GM19025 (cell line): Measurements from ENCODE around the gene NBL1.

Experiments
- ATAC-seq: cut with Tn5 transposase; IDR thresholded peaks from one replicate; pipeline ENCODE4 v1.9.1; 2021; ENCODE audit warnings: mild to moderate bottlenecking, low read depth, moderate library complexity; ENCODE audit not compliant: unreplicated experiment

The NBL1 gene

DNA sequence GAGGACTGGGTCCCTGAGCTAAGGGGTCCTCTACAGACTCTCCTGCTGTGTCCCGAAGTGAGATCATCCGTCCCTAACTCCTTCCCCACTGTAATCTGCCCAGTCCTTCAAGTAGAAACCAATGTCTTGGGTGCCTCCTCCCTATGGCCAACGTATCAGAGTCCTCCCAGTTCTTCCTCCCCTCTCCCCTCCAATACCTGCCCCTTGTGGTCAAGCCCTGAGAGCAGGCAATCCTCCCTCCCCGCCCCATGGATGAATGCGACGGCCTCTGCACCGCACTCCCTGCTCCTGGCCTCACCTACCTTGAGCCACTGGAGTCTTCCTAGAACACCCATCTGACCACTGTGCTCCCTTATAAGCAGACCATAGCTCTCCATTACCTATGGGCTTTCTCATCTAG lies 51.7 kb downstream of the NBL1 start:
- no peak for ATAC-seq

DNA sequence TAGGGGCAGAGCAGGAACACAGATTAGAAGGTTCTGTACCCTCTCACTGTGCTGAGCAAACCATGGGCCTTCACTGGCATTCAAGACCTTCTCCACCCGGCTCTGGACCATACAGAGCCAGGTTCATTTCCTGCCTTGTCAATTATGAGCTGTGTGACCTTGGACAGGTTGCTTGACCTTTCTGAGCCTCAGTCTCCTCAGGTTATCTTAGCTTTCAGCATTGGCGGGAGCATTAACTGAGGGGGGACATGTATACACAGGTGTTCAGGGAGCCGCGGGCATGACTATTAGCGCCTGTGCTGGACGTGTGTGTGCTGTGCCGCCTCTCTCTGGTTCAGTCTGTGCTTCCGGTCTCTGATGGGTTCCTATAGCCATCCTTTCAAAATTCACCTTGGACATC lies 52.7 kb downstream of the NBL1 start:
- no peak for ATAC-seq

DNA sequence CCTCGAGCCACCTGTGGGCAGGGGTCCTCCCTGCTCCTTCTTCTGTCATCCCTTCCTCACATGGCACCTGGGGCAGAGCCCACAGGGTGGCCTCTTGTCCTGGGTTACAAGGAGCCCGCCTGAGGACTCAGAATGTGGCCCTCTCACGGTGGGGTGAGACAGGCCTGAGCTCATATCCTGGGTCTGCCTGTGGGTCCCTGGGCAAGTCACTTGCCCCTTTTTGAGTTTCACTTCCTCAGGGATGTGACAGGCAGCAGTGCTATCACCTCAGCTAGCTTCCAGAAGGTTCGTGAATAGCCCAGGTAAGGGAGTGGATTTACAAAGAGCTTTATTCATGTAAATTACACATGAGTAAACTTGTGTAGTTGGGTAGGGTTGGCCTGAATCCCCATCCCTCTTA lies 54.1 kb downstream of the NBL1 start:
- no peak for ATAC-seq

DNA sequence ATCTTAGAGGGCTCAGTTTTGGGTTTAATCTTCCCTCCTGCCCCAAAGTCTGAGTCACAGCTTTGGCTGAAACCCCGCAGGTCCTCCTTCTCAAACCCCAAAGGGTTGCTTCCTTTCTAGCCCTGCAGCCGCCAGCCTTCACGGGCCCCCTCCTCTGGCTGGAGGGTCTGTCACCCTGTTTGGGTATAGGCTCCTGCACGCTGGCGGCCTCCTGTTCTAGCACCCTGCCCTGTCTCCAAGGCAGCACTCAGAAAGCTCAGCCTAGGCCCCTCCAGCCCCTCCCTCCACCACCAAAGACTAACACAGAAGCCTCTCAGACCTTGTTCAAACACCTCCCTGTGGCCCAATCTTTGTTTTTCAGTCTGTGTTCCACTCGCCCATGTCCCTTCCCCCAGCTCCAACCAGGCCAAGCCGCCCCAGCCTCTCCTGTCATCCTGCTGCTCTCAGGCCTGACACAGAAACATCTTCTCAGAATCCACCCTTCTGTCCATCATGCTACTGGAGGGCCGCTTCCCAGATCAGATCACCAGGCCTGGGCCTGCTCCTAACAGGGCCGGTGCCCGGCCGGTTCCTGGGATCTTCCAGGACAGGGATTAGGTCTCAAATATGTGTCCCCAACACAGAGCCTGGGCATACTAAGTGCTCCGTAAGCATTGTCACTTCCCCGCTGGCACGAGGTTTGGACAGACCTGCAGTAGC lies 56.1 kb downstream of the NBL1 start:
- no peak for ATAC-seq

DNA sequence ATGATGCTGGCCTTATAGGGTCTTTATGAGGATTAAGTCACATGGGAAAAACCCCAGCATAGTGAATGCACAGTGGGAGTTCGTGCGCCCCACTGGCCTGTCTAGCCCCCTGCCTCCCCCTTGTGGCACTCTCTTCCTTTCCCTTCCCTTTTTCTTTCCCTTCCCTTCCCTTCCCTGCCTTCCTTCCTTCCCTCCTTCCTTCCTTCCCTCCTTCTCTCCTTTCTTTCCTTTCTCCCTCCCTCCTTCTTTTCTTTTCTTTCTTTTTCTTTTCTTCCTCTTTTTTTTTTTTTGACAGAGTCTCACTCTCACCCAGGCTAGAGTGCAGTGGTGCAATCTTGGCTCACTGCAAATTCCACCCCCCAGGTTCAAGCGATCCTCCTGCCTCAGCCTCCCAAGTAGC lies 59.2 kb downstream of the NBL1 start:
- no peak for ATAC-seq

DNA sequence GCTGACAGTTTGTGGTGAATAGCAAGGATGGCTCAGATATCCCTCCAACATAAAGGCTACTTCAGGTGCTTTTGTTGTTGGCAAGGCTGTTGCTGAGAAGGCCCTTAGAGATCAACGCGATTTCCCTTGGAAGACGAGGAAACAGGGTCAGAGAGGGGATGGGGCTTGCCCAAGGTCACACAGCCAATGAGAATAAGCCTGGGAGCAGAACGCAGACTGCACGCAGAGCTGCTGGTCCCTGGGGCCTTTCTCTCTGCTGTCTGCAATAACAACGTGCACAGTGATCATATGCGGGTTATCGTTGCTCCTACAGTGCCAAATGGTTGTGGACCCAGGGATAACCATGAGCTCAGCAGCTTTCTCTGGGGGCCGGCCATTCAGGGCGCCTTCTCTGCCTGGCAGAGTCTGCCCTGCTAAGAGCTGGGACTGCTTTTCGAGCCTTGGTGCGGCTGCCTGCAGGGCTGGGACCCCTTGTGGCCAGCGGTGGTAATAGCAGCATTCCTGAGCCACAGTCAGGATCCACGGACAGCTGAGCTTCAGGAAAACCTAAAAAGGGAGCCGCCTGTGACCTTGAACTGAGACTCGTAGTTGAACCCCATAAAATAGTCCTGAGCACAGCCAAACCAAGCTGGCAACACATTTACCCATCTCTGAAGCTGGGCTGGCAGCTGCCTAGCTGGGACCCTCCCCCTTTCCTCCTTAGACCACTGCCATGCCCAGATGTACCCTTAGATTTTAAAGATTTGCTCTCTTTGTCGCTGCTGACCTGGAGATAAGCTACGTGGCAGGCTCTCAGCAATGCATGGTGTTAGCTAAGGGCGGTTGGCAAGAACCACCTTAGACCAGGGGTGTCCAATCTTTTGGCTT lies 60.4 kb downstream of the NBL1 start:
- ATAC-seq: no peak

DNA sequence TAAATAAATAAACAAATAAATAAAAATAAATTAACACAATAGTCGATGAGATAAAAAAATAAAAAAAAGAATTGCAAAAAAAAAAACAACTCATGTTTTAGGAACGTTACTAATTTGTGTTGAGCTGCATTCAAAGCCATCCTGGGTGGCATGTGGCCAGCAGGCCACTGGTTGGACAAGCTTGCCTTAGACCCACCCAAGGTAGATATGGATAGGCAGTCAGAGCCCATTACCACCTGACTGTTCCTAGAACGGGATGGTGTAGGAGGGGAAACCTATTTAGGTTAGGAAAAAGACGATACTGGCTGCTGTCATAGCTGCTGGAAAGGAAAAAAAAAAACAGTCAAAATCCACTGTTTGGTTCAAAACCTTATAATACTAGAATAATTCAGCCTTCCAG lies 61.4 kb downstream of the NBL1 start:
- ATAC-seq: no peak

DNA sequence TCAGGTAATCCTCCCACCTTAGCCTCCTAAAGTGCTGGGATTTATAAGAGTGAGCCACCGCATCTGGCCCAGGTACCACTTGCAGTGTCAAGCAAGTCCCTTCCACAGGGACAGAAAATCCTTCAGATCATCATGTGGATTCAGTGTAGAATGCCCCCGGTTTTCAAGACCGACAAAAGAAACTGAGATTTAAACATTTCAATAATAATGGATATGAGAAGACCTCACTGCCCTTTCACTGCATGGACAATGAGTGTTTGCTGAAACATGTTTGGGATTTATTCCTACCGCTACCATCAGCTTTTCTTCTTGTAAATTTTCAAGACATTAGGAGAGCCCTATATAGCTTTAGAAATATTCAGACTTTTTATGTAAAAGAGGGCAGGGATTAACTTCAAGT lies 62.0 kb downstream of the NBL1 start:
- ATAC-seq: no peak
